GM21529 (cell line): ENCODE measurements around the gene GRIA2.

Source experiments
- ATAC-seq: cut with Tn5 transposase; IDR thresholded peaks from one replicate; pipeline ENCODE4 v1.9.1; 2021; ENCODE audit not compliant: unreplicated experiment

The GRIA2 gene

DNA sequence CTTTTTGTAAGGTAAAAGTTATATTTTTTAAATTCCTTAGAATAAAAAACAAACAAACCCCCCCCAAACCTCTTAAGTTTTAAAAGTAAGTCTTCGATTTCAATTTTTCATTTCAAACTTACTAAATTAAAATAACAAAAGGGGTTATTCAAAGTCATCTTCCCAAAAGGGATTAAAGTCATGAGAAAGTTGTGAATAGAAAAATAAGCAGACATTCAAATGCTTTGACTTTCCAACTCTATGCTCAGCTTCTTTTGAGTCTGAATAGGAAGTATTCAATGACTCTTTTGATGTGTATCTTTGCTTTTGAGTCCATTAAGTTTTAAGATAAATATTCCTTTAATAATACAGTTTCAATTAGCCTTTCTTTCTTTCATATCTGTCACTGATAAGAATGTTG, 138.3 kb downstream of the GRIA2 start:
- no peak for ATAC-seq

DNA sequence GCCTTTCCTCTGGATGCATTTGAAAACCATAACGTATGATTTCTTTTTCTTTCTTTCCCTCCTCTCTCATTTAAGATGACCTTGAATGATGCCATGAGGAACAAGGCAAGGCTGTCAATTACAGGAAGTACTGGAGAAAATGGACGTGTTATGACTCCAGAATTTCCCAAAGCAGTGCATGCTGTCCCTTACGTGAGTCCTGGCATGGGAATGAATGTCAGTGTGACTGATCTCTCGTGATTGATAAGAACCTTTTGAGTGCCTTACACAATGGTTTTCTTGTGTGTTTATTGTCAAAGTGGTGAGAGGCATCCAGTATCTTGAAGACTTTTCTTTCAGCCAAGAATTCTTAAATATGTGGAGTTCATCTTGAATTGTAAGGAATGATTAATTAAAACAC, 142.8 kb downstream of the GRIA2 start:
- ATAC-seq: no peak

DNA sequence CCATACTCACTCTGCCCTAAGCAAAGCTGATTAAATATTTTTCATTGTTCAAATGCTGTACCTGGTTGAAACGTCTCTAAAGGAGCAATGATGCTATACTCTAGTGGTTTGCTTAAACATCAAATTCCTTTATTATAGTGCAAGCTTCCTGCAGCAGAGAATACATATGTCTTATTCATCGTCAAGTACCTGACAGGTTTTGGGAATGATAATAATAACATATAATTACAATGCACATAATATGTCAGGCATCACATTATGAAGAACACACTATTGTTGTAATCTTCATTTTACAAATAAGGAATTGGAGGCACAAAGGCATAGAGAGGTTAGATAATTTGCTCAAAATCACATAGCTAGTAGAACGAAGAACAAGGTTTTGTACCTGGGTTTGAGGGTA, 151.6 kb downstream of the GRIA2 start:
- ATAC-seq: no peak

DNA sequence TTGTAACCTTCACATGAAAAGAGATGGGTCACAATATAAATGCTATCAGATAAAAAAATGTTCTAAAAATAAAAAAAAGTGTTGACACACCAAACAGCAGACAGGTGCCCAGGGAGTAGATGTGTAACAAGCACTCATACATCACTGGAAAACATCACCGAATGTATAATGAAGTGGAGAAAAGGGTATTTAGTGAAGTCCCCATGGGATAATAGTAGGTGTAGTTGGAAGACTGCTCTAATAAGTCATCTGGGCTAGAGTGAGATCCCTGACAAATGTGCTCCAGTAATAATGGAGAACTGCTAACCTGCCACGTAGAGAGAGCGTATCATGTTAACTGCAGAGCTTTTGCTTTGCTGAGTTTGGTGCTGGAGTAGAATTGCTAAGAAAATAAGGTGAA, 152.0 kb downstream of the GRIA2 start:
- no peak for ATAC-seq

DNA sequence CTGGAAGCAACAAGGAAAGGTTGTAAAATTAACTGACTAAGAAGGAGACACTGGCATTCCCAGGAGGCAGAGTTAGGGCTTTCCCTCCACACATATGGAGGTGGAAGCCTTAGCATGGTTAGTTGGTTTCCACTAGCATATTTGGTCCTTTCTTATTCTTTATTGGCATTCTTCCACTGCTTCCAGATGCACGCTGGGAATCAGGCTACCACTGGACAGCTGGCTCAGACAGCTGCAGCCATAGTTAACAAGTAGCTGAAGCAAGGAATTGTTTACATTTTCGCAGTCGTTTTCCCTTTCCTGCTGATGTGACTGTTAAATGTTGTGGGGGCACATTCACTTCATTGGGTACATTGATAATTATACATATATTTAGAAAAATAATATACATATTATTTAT, 169.2 kb downstream of the GRIA2 start:
- no peak for ATAC-seq

DNA sequence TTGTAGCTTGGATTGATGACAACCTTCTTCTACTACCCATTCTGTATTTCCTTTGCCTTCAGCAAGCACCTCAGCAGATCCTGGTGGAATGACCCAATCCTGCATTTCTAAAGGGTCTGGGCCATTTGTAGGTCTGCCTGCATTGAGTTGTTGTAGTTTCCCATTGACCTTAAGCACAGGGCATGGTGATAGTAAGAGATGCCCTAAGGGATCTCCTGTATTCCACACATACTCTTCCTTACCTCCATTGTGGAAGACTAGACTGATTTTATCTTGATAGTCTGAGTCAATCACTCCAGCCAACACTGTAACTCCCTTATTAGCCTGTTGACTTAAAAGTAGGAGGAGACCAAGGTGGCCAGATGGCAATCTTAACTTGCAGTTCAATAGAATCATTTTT, 184.5 kb downstream of the GRIA2 start:
- ATAC-seq: no peak
